Ishikawa (cell line): Measurements from ENCODE around the gene SPINK5.

ENCODE experiments used
- CEBPB ChIP-seq: IDR thresholded peaks from 2 replicates; pipeline ENCODE4 v1.6.1; 2012
- EGR1 ChIP-seq: IDR thresholded peaks from 2 replicates; pipeline ENCODE4 v1.6.1; 2012
- EP300 ChIP-seq: IDR thresholded peaks from 2 replicates; pipeline ENCODE4 v1.6.1; 2012; ENCODE audit warnings: borderline replicate concordance
- FOXM1 ChIP-seq: IDR thresholded peaks from 2 replicates; pipeline ENCODE4 v1.6.1; 2012; ENCODE audit warnings: low read depth, borderline replicate concordance
- TAF1 ChIP-seq: IDR thresholded peaks from 2 replicates; pipeline ENCODE4 v1.6.1; 2012; ENCODE audit warnings: low read depth, mild to moderate bottlenecking
- TCF12 ChIP-seq: IDR thresholded peaks from 2 replicates; pipeline ENCODE4 v1.6.1; 2012; ENCODE audit warnings: low read depth
- YY1 ChIP-seq: IDR thresholded peaks from 2 replicates; pipeline ENCODE4 v1.6.1; 2012; ENCODE audit warnings: low read depth
- ZBTB7A ChIP-seq: IDR thresholded peaks from 2 replicates; pipeline ENCODE4 v1.6.1; 2012; ENCODE audit warnings: low read depth
- TF ChIP-seq, protein P1 (sequence below): IDR thresholded peaks from 2 replicates; pipeline ENCODE4 v1.6.1; 2012
- TF ChIP-seq, protein P2 (sequence below): IDR thresholded peaks from 2 replicates; pipeline ENCODE4 v1.6.1; 2012; ENCODE audit warnings: low read depth, mild to moderate bottlenecking

DNA sequence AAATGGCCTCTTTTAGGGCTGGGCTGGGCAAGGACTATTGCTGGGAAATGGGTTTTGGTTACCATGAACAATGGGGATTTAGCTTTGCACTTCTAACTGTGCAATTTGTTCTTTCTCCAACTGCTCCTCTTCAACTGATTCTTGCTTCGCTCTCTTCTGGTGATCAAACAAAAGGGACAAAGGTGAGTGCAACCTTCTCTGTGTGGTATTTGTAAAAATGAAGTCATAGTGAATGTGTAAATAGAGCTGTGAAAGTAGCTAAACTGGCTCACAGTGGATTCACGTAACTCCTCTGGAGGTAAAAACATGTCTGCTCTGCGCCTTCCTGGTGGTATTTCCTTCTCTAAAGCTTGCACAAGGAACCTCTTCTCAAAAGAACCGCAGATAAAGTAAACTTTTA, 83.6 kb downstream of the SPINK5 start:
- TF ChIP-seq FOXM1 (no peak), TAF1 (no peak), ZBTB7A (no peak), EP300 (no peak), YY1 (no peak), CEBPB (no peak), EGR1 (no peak), TCF12 (no peak)
- TF ChIP-seq, protein P1, sequence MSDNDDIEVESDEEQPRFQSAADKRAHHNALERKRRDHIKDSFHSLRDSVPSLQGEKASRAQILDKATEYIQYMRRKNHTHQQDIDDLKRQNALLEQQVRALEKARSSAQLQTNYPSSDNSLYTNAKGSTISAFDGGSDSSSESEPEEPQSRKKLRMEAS = no peak
- TF ChIP-seq, protein P2, sequence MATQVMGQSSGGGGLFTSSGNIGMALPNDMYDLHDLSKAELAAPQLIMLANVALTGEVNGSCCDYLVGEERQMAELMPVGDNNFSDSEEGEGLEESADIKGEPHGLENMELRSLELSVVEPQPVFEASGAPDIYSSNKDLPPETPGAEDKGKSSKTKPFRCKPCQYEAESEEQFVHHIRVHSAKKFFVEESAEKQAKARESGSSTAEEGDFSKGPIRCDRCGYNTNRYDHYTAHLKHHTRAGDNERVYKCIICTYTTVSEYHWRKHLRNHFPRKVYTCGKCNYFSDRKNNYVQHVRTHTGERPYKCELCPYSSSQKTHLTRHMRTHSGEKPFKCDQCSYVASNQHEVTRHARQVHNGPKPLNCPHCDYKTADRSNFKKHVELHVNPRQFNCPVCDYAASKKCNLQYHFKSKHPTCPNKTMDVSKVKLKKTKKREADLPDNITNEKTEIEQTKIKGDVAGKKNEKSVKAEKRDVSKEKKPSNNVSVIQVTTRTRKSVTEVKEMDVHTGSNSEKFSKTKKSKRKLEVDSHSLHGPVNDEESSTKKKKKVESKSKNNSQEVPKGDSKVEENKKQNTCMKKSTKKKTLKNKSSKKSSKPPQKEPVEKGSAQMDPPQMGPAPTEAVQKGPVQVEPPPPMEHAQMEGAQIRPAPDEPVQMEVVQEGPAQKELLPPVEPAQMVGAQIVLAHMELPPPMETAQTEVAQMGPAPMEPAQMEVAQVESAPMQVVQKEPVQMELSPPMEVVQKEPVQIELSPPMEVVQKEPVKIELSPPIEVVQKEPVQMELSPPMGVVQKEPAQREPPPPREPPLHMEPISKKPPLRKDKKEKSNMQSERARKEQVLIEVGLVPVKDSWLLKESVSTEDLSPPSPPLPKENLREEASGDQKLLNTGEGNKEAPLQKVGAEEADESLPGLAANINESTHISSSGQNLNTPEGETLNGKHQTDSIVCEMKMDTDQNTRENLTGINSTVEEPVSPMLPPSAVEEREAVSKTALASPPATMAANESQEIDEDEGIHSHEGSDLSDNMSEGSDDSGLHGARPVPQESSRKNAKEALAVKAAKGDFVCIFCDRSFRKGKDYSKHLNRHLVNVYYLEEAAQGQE = no peak
